T-cell (primary cell): ENCODE data around the gene TPRKB. TPM values are rescaled to one million over a fixed set of nuclear protein-coding genes. Genes with fewer than 3 reads are reported as not detected.

ENCODE experiments used
- ATAC-seq, 4 experiments: fragments of 200-7000 bp in 3 of 4; fragments of 150-1000 bp in 1 of 4; cut with Tn5 transposase; replicated peaks in 1 of 4; 1 replicate in 3 of 4; 2 replicates in 1 of 4; pipeline ENCODE4 v1.10.0; 2021; ENCODE audit warnings: moderate library complexity in 3 of 4, mild to moderate bottlenecking in 2 of 4, moderate number of reproducible peaks in 1 of 4
- CTCF ChIA-PET, 2 donors: fragments of 300-600 bp; sonication (Branson Sonifier 250); formaldehyde crosslinking; loops; one replicate each; lab custom pipeline; 2022; ENCODE audit warnings: antibody characterized with exemption in 2 of 2; lab: Charles Lee
- POLR2A ChIA-PET, 2 donors: fragments of 300-600 bp; sonication (Branson Sonifier 250); formaldehyde crosslinking; loops; one replicate each; lab custom pipeline; 2022; ENCODE audit warnings: antibody characterized with exemption in 2 of 2; lab: Charles Lee
- DNase-seq, 35 experiments: peaks; one replicate each; pipeline versions ENCODE4 v3.0.0 to v3.0.0-alpha.2; 2013 to 2023
- H3K27ac ChIP-seq: one replicate; pipeline ENCODE4 v1.5.1; 2013; ENCODE audit warnings: low read length
- H3K27me3 ChIP-seq, 2 experiments: replicated peaks in 1 of 2; 1 replicate in 1 of 2; 2 replicates in 1 of 2; pipeline versions ENCODE4 v1.6.1 to v1.7.0; 2013; ENCODE audit warnings: low read length in 1 of 2, mixed read lengths in 1 of 2; ENCODE audit not compliant: control insufficient read depth in 2 of 2, insufficient read depth in 2 of 2; ENCODE audit errors: extremely low read depth in 1 of 2
- H3K36me3 ChIP-seq, 2 donors: 1 replicate in 1 of 2; 2 replicates in 1 of 2; pipeline versions ENCODE4 v1.6.1 to v1.7.0; 2013; ENCODE audit warnings: low read length in 1 of 2; ENCODE audit not compliant: control insufficient read depth in 2 of 2, insufficient read depth in 1 of 2; ENCODE audit errors: extremely low read depth in 1 of 2
- H3K4me1 ChIP-seq, 2 experiments: 1 replicate in 1 of 2; 2 replicates in 1 of 2; pipeline versions ENCODE4 v1.6.1 to v1.7.0; 2013; ENCODE audit warnings: low read length in 2 of 2, mixed read lengths in 1 of 2; ENCODE audit not compliant: insufficient read depth in 2 of 2, control insufficient read depth in 1 of 2; ENCODE audit errors: extremely low read depth in 1 of 2
- H3K4me3 ChIP-seq, 2 donors: 1 replicate in 1 of 2; 2 replicates in 1 of 2; pipeline versions ENCODE4 v1.5.1 to v1.7.0; 2013; ENCODE audit warnings: mild to moderate bottlenecking in 2 of 2, low read length in 1 of 2, moderate library complexity in 1 of 2; ENCODE audit not compliant: control insufficient read depth in 1 of 2; ENCODE audit errors: extremely low read depth in 1 of 2
- H3K9me3 ChIP-seq: 2 replicates; pipeline ENCODE4 v1.7.0; 2013
- H3K27ac Mint-ChIP-seq, 2 donors: one replicate each; pipeline ENCODE4 v1.8.0; 2020 to 2021; ENCODE audit warnings: mild to moderate bottlenecking in 2 of 2, mixed read lengths in 2 of 2
- H3K27me3 Mint-ChIP-seq, 2 donors: one replicate each; pipeline ENCODE4 v1.8.0; 2021 to 2022; ENCODE audit warnings: mixed read lengths in 2 of 2
- H3K36me3 Mint-ChIP-seq: one replicate; pipeline ENCODE4 v1.8.0; 2021; ENCODE audit warnings: mixed read lengths
- H3K4me1 Mint-ChIP-seq, 3 donors: one replicate each; pipeline ENCODE4 v1.8.0; 2020 to 2022; ENCODE audit warnings: mixed read lengths in 3 of 3, mild to moderate bottlenecking in 1 of 3
- H3K4me3 Mint-ChIP-seq, 3 donors: one replicate each; pipeline ENCODE4 v1.8.0; 2020 to 2022; ENCODE audit warnings: mild to moderate bottlenecking in 3 of 3, mixed read lengths in 3 of 3, moderate library complexity in 3 of 3
- H3K9me3 Mint-ChIP-seq, 3 donors: one replicate each; pipeline ENCODE4 v1.8.0; 2020 to 2022; ENCODE audit warnings: mixed read lengths in 3 of 3
- WGBS: methylation state at CpG from one replicate; pipeline ENCODE4 v1.1.5; 2013; ENCODE audit warnings: missing lambda C conversion rate; ENCODE audit not compliant: insufficient coverage; 5-methylcytosine and 5-hydroxymethylcytosine counted together
- total RNA-seq, 35 experiments: library from RNA in 6 of 35; stranded (reverse) in 6 of 35; fragments of 120-200 nt in 1 of 35; gene quantifications; one replicate each; pipeline versions ENCODE4 v1.2.1 to v1.2.4 and lab custom pipeline; 2013 to 2026

Gene TPRKB
- total RNA-seq, 5 donors from 2014 or later (not counting 1 experiment from before 2014, with no cell fraction given): 17.2 to 23.5 (median 20.1) TPM

DNA sequence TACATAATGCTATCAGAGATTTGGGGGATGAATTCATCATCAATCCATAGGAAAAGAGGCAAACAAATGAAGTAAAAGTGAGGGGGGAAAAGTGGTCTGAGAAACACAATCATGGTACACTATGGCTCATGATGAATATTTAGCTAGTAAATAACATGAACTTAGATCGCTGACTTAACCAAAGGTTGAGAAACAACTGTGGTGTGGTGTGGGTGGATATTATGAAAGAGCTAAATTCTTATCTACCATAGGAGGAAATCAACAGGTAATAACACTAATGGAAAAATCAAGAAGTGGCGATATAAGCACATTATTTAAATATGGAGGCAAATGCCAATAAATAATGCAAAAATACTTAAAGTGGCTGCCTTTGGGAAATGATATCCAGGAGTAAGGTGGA lies 12.2 kb upstream of the TPRKB start:
- no peaks in the 10 kb centered on the region for H3K4me1 ChIP-seq
- H3K9me3 Mint-ChIP-seq: no peaks in the 10 kb centered on the region
- DNase-seq (no peak), ATAC-seq (no peak)
- CTCF ChIA-PET: interaction anchor here (0.5 to 0.6 kb wide), 2 partner anchors 12 to 753 kb away, joined by 5 read pairs; no protein-coding TSS in a partner anchor
- H3K27me3 ChIP-seq: no peaks in the 10 kb centered on the region
- H3K4me1 Mint-ChIP-seq: no peaks in the 10 kb centered on the region
- H3K36me3 ChIP-seq: peaks cover 0 to 47% of the 10 kb centered on the region in 2 donors
- H3K4me3 Mint-ChIP-seq: no peak overlapping the region
- POLR2A ChIA-PET: no interaction called here
- H3K4me3 ChIP-seq: no peak overlapping the region
- no peaks in the 10 kb centered on the region for H3K27me3 Mint-ChIP-seq
- H3K36me3 Mint-ChIP-seq: peaks cover 68% of the 10 kb centered on the region
- H3K27ac ChIP-seq: no peak overlapping the region
- H3K9me3 ChIP-seq: no peaks in the 10 kb centered on the region
- no CpG with 5 or more reads among the region's 2 CpGs for WGBS
- no peak overlapping the region for H3K27ac Mint-ChIP-seq

DNA sequence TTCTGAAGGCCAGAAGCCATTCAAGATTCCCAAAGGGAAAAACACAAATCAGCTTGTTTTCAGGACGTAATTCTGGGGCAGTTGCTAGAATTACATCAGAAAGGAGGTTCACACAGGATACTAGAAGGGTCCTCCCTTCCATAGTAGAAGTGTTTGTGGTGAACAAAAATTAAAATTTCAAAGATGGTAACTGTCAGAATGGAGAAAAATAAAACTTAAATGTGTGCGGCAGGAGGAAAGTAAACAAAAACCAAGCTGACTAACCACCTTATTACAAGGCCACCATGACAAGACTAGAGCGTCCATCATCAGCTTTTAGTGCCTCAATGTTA lies 9.7 kb upstream of the TPRKB start:
- peaks cover 63% of the 10 kb centered on the region for H3K36me3 Mint-ChIP-seq
- H3K4me3 Mint-ChIP-seq: no peak overlapping the region
- Histone ChIP-seq H3K27ac (no peak overlapping the region), H3K27me3 (no peaks in the 10 kb centered on the region), H3K4me3 (no peak overlapping the region), H3K4me1 (no peaks in the 10 kb centered on the region), H3K9me3 (no peaks in the 10 kb centered on the region), H3K36me3 (peaks cover 0 to 42% of the 10 kb centered on the region in 2 donors)
- no peak for DNase-seq
- H3K27ac Mint-ChIP-seq: no peak overlapping the region
- no CpG with 5 or more reads among the region's 3 CpGs for WGBS
- H3K4me1 Mint-ChIP-seq: no peaks in the 10 kb centered on the region
- CTCF ChIA-PET: no interaction called here
- no peaks in the 10 kb centered on the region for H3K9me3 Mint-ChIP-seq
- no peak for ATAC-seq
- POLR2A ChIA-PET: interaction anchor here in 1 of 2 donors (0.6 kb wide), 1 partner anchor 1888 kb away, joined by 4 read pairs; no protein-coding TSS in a partner anchor
- H3K27me3 Mint-ChIP-seq: no peaks in the 10 kb centered on the region

GRCh38 chr2:73746015-73746876 lies 9.1 kb upstream of the TPRKB start:
- no peak overlapping the region for H3K27ac Mint-ChIP-seq
- WGBS: 94% methylated on average over 10 of the region's 11 CpGs
- no peaks in the 10 kb centered on the region for H3K27me3 ChIP-seq
- H3K27ac ChIP-seq: no peak overlapping the region
- no peak overlapping the region for H3K4me3 ChIP-seq
- peaks cover 0 to 43% of the 10 kb centered on the region in 2 donors for H3K36me3 ChIP-seq
- H3K9me3 ChIP-seq: no peaks in the 10 kb centered on the region
- no peak overlapping the region for H3K4me3 Mint-ChIP-seq
- ATAC-seq (no peak), DNase-seq (no peak)
- ChIA-PET POLR2A (no interaction called here), CTCF (no interaction called here)
- H3K4me1 Mint-ChIP-seq: no peaks in the 10 kb centered on the region
- H3K4me1 ChIP-seq: no peaks in the 10 kb centered on the region
- H3K9me3 Mint-ChIP-seq: no peaks in the 10 kb centered on the region
- peaks cover 69% of the 10 kb centered on the region for H3K36me3 Mint-ChIP-seq
- no peaks in the 10 kb centered on the region for H3K27me3 Mint-ChIP-seq

GRCh38 chr2:73740767-73741166 lies 3.6 kb upstream of the TPRKB start:
- Mint-ChIP-seq H3K4me3 (no peak overlapping the region), H3K4me1 (peaks cover 10 to 19% (median 18%) of the 10 kb centered on the region in 3 donors), H3K27ac (no peak overlapping the region), H3K9me3 (peaks cover 0 to 2% (median 0%) of the 10 kb centered on the region in 3 donors), H3K27me3 (no peaks in the 10 kb centered on the region), H3K36me3 (peaks cover 33% of the 10 kb centered on the region)
- H3K27me3 ChIP-seq: no peaks in the 10 kb centered on the region
- peaks cover 0 to 15% of the 10 kb centered on the region in 2 donors for H3K36me3 ChIP-seq
- H3K27ac ChIP-seq: no peak overlapping the region
- 89% methylated on average over 1 of the region's 2 CpGs for WGBS
- no peaks in the 10 kb centered on the region for H3K9me3 ChIP-seq
- H3K4me1 ChIP-seq: peaks cover 9 to 18% of the 10 kb centered on the region in 2 experiments
- H3K4me3 ChIP-seq: no peak overlapping the region
- no peak for ATAC-seq
- ChIA-PET CTCF (no interaction called here), POLR2A (no interaction called here)
- DNase-seq: no peak

GRCh38 chr2:73739101-73739500 lies 2.0 kb upstream of the TPRKB start:
- Mint-ChIP-seq H3K36me3 (peaks cover 25% of the 10 kb centered on the region), H3K9me3 (peaks cover 0 to 2% (median 0%) of the 10 kb centered on the region in 3 donors), H3K4me1 (peaks cover 10 to 22% (median 20%) of the 10 kb centered on the region in 3 donors), H3K27ac (no peak overlapping the region), H3K4me3 (no peak overlapping the region), H3K27me3 (no peaks in the 10 kb centered on the region)
- ChIA-PET POLR2A (no interaction called here), CTCF (no interaction called here)
- Histone ChIP-seq H3K4me3 (no peak overlapping the region), H3K9me3 (no peaks in the 10 kb centered on the region), H3K4me1 (peaks cover 9 to 18% of the 10 kb centered on the region in 2 experiments), H3K27ac (no peak overlapping the region), H3K27me3 (no peaks in the 10 kb centered on the region), H3K36me3 (peaks cover 0 to 10% of the 10 kb centered on the region in 2 donors)
- 88% methylated on average over 3 of the region's 3 CpGs for WGBS
- DNase-seq: no peak
- no peak for ATAC-seq

- Mint-ChIP-seq H3K4me1 (peaks cover 10 to 24% (median 22%) of the 10 kb centered on the region in 3 donors), H3K9me3 (peaks cover 0 to 2% (median 0%) of the 10 kb centered on the region in 3 donors), H3K27ac (peak overlapping the region; percentile 83 to 88), H3K4me3 (peak overlapping the region; percentile 96 to 97 (median 96)), H3K36me3 (peaks cover 25% of the 10 kb centered on the region), H3K27me3 (no peaks in the 10 kb centered on the region)
- 17% methylated on average over 7 of the region's 8 CpGs for WGBS
- H3K9me3 ChIP-seq: no peaks in the 10 kb centered on the region
- H3K36me3 ChIP-seq: peaks cover 0 to 23% of the 10 kb centered on the region in 2 donors
- no peak for ATAC-seq
- peaks cover 9 to 18% of the 10 kb centered on the region in 2 experiments for H3K4me1 ChIP-seq
- no peaks in the 10 kb centered on the region for H3K27me3 ChIP-seq
- no peak for DNase-seq
- H3K27ac ChIP-seq: peak overlapping the region; percentile 73
- CTCF ChIA-PET: interaction anchor here in 1 of 2 donors (0.9 to 1.5 kb wide), 2 partner anchors 384 to 442 kb away, joined by 3 to 5 read pairs; partner anchors contain the start of gene MOB1A
- H3K4me3 ChIP-seq: peak overlapping the region; percentile 81 to 85
- POLR2A ChIA-PET: interaction anchor here in 1 of 2 donors (0.8 kb wide), 1 partner anchor 12 kb away, joined by 11 read pairs; no protein-coding TSS in a partner anchor
Observed at GRCh38 chr2:73736378-73736777, 767 bp downstream of the TPRKB start.
